Measurements from ENCODE around the gene NUDT3. TPM values are rescaled to one million over a fixed set of nuclear protein-coding genes. Genes with fewer than 3 reads are reported as not detected.

The NUDT3 gene
- total RNA-seq, 1 experiment from 2014 or later: 25.2 TPM

DNA sequence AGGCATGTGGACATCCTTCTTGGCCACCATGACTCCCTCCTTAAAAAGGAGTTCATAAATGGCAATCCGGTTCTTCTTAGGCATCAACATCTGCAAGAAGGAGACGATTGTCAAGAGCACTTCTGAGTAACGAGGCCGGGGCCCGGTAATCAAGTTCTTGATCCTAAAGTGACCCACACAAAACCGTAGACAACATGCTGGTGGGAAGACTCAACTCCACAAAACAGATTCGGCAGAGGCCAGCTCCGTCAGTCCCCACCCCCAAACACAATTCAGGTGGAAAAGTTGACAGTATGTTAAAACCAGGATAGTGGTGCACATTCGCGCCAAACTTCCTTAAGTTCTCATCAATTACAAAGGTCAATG lies 32.6 kb upstream of the NUDT3 start:
- ChIA-PET POLR2A (interaction anchor here (2.9 kb wide), 1 partner anchor 9 kb away, joined by 20 read pairs; no protein-coding TSS in a partner anchor), RAD21 (ENCODE audit: low non-redundant PET in 1 of 2, low total read pairs in 2 of 2, uncharacterized antibody in 2 of 2, unreplicated experiment in 2 of 2) (no interaction called here), CTCF (no interaction called here)
- H3K36me3 ChIP-seq (ENCODE audit: control insufficient read depth in 1 of 2, insufficient read depth in 2 of 2, low read length in 2 of 2): peaks cover 41 to 49% of the 10 kb centered on the region in 2 experiments
- peak overlapping the region; percentile 89 for H3K4me2 ChIP-seq (ENCODE audit: low read length)
- H3K27me3 ChIP-seq (ENCODE audit: insufficient read depth, low read length): no peaks in the 10 kb centered on the region
- TF ChIP-seq CBX3 (IDR thresholded peaks at IDR 0.05; ENCODE audit: low read depth): no peak
- TF ChIP-seq, protein P1, sequence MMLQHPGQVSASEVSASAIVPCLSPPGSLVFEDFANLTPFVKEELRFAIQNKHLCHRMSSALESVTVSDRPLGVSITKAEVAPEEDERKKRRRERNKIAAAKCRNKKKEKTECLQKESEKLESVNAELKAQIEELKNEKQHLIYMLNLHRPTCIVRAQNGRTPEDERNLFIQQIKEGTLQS (IDR thresholded peaks at IDR 0.05): no peak
- H3K27ac ChIP-seq (ENCODE audit: low read depth, low read length): peak overlapping the region; percentile 85
- DNase-seq (ENCODE audit: low read depth, low spot score): no peak
- intact Hi-C loops (cut with micrococcal nuclease): no loop called here
- H3K9ac ChIP-seq (ENCODE audit: low read length): peak overlapping the region; percentile 100
- H3K9me3 ChIP-seq (ENCODE audit: control insufficient read depth in 1 of 2, insufficient read depth in 1 of 2, low read depth in 1 of 2, low read length in 2 of 2): no peaks in the 10 kb centered on the region
- ATAC-seq: no peak
- H3K4me3 ChIP-seq (replicated peaks in 1 of 2; ENCODE audit: low read depth in 1 of 2, low read length in 2 of 2): peak overlapping the region; percentile 75 to 98
- no peak overlapping the region for H2AFZ ChIP-seq (ENCODE audit: low read depth, low read length, poor library complexity, severe bottlenecking)
- no peaks in the 10 kb centered on the region for H3K9me2 ChIP-seq (ENCODE audit: insufficient read depth)
- H3K4me1 ChIP-seq (ENCODE audit: control insufficient read depth in 1 of 2, insufficient read depth in 2 of 2, low read length in 2 of 2): peaks cover 0 to 21% of the 10 kb centered on the region in 2 experiments; a peak in 3 of 4 replicates
- BruUV-seq (replicated peaks): no TSS peak
- H3K79me2 ChIP-seq (ENCODE audit: insufficient read depth, low read length): peaks cover 58% of the 10 kb centered on the region
- H4K20me1 ChIP-seq (ENCODE audit: insufficient read depth): peaks cover 6% of the 10 kb centered on the region; the same call in 1 of the 2 replicates

DNA sequence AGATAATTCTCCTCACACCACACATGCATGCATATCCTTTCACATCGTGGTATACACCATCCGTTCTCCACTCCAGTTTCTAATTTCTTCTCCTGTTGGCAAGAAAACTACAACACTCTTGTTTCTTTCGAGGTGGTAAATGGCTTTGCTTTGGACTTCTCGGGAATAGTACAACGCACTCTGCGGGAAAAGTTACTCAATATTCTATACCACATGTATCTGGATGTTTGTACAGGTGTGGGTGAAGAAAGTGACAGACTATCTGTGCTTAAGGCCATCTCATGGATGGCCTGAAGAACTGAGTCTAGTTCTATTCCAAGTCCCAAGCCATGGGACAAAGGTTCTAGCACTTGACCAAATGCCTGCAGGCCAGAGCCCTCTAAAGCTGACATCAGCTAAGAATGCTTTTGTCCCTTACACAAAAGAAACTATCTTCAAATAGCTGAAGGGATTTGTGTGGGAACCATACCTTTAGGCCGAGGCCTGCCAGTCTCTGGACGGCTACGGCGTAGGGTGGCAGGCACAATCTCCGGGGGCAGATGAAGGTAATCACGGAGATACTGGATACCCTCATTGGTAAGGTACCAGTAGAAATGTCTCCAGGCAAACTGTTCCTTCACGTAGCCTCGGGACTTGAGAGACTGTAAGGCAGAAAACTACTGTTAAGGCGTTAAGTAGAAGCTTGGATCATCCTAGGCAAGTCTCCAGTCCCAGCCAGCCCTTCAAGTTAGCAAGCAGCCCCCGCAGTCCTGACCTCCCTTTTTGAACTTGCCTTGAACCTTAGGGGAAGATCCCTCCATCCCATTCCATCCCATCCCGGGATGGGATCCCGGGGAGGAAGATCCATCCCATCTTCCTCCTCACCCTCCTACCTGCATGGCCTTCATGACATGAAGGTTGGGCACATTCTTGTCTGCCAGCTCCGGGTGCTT lies 32.0 kb upstream of the NUDT3 start:
- POLR2A ChIA-PET: interaction anchor here (0.7 to 2.9 kb wide), 2 partner anchors 9 to 45 kb away, joined by 3 to 20 read pairs; no protein-coding TSS in a partner anchor
- CTCF ChIA-PET: no interaction called here
- H3K36me3 ChIP-seq (ENCODE audit: control insufficient read depth in 1 of 2, insufficient read depth in 2 of 2, low read length in 2 of 2): peaks cover 46 to 55% of the 10 kb centered on the region in 2 experiments

More for the DNA sequence above, 32.0 kb upstream of the NUDT3 start:
- RAD21 ChIA-PET (ENCODE audit: low non-redundant PET in 1 of 2, low total read pairs in 2 of 2, uncharacterized antibody in 2 of 2, unreplicated experiment in 2 of 2): no interaction called here
- Histone ChIP-seq H3K4me2 (ENCODE audit: low read length) (peak overlapping the region; percentile 89), H3K9me2 (ENCODE audit: insufficient read depth) (no peaks in the 10 kb centered on the region), H3K9me3 (ENCODE audit: control insufficient read depth in 1 of 2, insufficient read depth in 1 of 2, low read depth in 1 of 2, low read length in 2 of 2) (no peaks in the 10 kb centered on the region), H3K9ac (ENCODE audit: low read length) (peak overlapping the region; percentile 100), H3K27me3 (ENCODE audit: insufficient read depth, low read length) (no peaks in the 10 kb centered on the region), H3K27ac (ENCODE audit: low read depth, low read length) (peak overlapping the region; percentile 85), H3K4me3 (replicated peaks in 1 of 2; ENCODE audit: low read depth in 1 of 2, low read length in 2 of 2) (peak overlapping the region; percentile 75 to 98), H3K79me2 (ENCODE audit: insufficient read depth, low read length) (peaks cover 64% of the 10 kb centered on the region), H2AFZ (ENCODE audit: low read depth, low read length, poor library complexity, severe bottlenecking) (no peak overlapping the region), H4K20me1 (ENCODE audit: insufficient read depth) (peaks cover 6% of the 10 kb centered on the region; the same call in 1 of the 2 replicates), H3K4me1 (ENCODE audit: control insufficient read depth in 1 of 2, insufficient read depth in 2 of 2, low read length in 2 of 2) (peaks cover 0 to 21% of the 10 kb centered on the region in 2 experiments; a peak in 3 of 4 replicates)
- no TSS peak for BruUV-seq (replicated peaks)
- no peak for ATAC-seq
- TF ChIP-seq, protein P2, sequence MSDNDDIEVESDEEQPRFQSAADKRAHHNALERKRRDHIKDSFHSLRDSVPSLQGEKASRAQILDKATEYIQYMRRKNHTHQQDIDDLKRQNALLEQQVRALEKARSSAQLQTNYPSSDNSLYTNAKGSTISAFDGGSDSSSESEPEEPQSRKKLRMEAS (IDR thresholded peaks at IDR 0.05): peak; percentile 19; the same call in 1 of the 2 replicates
- TF ChIP-seq POLR2AphosphoS5 (IDR thresholded peaks at IDR 0.05; ENCODE audit: low read depth, low read length) (peak; percentile 8; the same call in 1 of the 2 replicates), YY1 (IDR thresholded peaks at IDR 0.05; ENCODE audit: extremely low read depth, insufficient replicate concordance, low read depth, low read length) (no peak)
- no peak for DNase-seq (ENCODE audit: low read depth, low spot score)
- intact Hi-C loops (cut with micrococcal nuclease): no loop called here

Measured in HCT116 (cell line).